H1 (cell line): Measurements from ENCODE around the gene ADAM22. TPM values are rescaled to one million over a fixed set of nuclear protein-coding genes. Genes with fewer than 3 reads are reported as not detected.

Experiments
- CTCF ChIA-PET: fragments of 300-600 bp; sonication (Branson Sonifier 250); formaldehyde crosslinking; loops from one replicate; lab custom pipeline; 2021; ENCODE audit not compliant: partially characterized antibody; lab: Charles Lee
- POLR2A ChIA-PET: fragments of 300-600 bp; sonication (Branson Sonifier 250); formaldehyde crosslinking; loops from one replicate; lab custom pipeline; 2021; ENCODE audit warnings: inconsistent platforms; ENCODE audit not compliant: partially characterized antibody; lab: Charles Lee
- DNase-seq, 2 experiments: peaks; one replicate each; pipeline versions ENCODE4 v3.0.0 to v3.0.0-alpha.2; 2010 to 2022; ENCODE audit warnings: low spot score in 2 of 2, low read depth in 1 of 2, mixed read lengths in 1 of 2
- FAIRE-seq: peaks from 2 replicates; lab custom pipeline; 2011; peaks lifted over from hg19 to GRCh38; lab: Jason Lieb, UNC
- H2AFZ ChIP-seq: 2 replicates; pipeline ENCODE4 v1.8.1; 2012; ENCODE audit warnings: low read length, inconsistent platforms
- H2AK5ac ChIP-seq: 2 replicates; pipeline ENCODE4 v1.6.1; 2013; ENCODE audit warnings: low read depth, low read length
- H2BK120ac ChIP-seq: replicated peaks from 2 replicates; pipeline ENCODE3; 2013; ENCODE audit warnings: low read depth, low read length, inconsistent platforms
- H2BK12ac ChIP-seq: 2 replicates; pipeline ENCODE4 v1.6.1; 2013; ENCODE audit warnings: low read depth, low read length
- H2BK15ac ChIP-seq: 2 replicates; pipeline ENCODE4 v1.6.1; 2013; ENCODE audit warnings: low read length
- H2BK20ac ChIP-seq: 2 replicates; pipeline ENCODE4 v1.6.1; 2013; ENCODE audit warnings: low read length
- H2BK5ac ChIP-seq: 2 replicates; pipeline ENCODE4 v1.6.1; 2013; ENCODE audit warnings: low read depth, low read length
- H3K14ac ChIP-seq: 2 replicates; pipeline ENCODE4 v1.6.1; 2013; ENCODE audit warnings: inconsistent platforms; ENCODE audit not compliant: insufficient read length
- H3K18ac ChIP-seq: 2 replicates; pipeline ENCODE4 v1.6.1; 2013; ENCODE audit warnings: low read length; ENCODE audit errors: extremely low read depth
- H3K23ac ChIP-seq: 2 replicates; pipeline ENCODE4 v1.6.1; 2013; ENCODE audit warnings: inconsistent platforms; ENCODE audit not compliant: insufficient read length
- H3K23me2 ChIP-seq: 2 replicates; pipeline ENCODE4 v1.6.1; 2013; ENCODE audit warnings: low read depth, low read length
- H3K27ac ChIP-seq: 2 replicates; pipeline ENCODE4 v1.6.1; 2011; ENCODE audit warnings: low read depth, low read length, inconsistent platforms
- H3K27me3 ChIP-seq, 4 experiments: replicated peaks in 1 of 4; 1 replicate in 1 of 4; 2 replicates in 3 of 4; pipeline versions ENCODE4 v1.6.1 to v1.8.1; 2011 to 2013; ENCODE audit warnings: low read length in 3 of 4, mild to moderate bottlenecking in 3 of 4, inconsistent platforms in 2 of 4, mixed read lengths in 2 of 4, moderate library complexity in 1 of 4; ENCODE audit not compliant: control insufficient read depth in 3 of 4, insufficient read depth in 3 of 4; ENCODE audit errors: extremely low read depth in 1 of 4
- H3K36me3 ChIP-seq, 4 experiments: 2 replicates each; pipeline versions ENCODE4 v1.6.1 to v1.8.1; 2011 to 2013; ENCODE audit warnings: mild to moderate bottlenecking in 4 of 4, low read length in 3 of 4, moderate library complexity in 2 of 4, control low read depth in 1 of 4, inconsistent platforms in 1 of 4; ENCODE audit not compliant: insufficient read depth in 4 of 4, control insufficient read depth in 2 of 4
- H3K4ac ChIP-seq: replicated peaks from 2 replicates; pipeline ENCODE3; 2013; ENCODE audit warnings: low read length, low read depth, mixed read lengths, inconsistent platforms; ENCODE audit not compliant: insufficient read length
- H3K4me1 ChIP-seq, 4 experiments: replicated peaks in 1 of 4; 1 replicate in 1 of 4; 2 replicates in 3 of 4; pipeline versions ENCODE4 v1.6.1 to v1.8.1; 2011 to 2013; ENCODE audit warnings: low read length in 3 of 4, inconsistent platforms in 2 of 4, mixed read lengths in 1 of 4; ENCODE audit not compliant: insufficient read depth in 4 of 4, control insufficient read depth in 3 of 4
- H3K4me2 ChIP-seq, 2 experiments: 2 replicates each; pipeline versions ENCODE4 v1.6.1 to v1.8.1; 2011 to 2013; ENCODE audit warnings: low read depth in 2 of 2, low read length in 2 of 2, control low read depth in 1 of 2, inconsistent platforms in 1 of 2, mild to moderate bottlenecking in 1 of 2; ENCODE audit not compliant: insufficient read depth in 1 of 2
- H3K4me3 ChIP-seq, 4 experiments: fragments of 200-600, 300-600 bp in 1 of 4; sonication (generic), shearing (Covaris generic), sonication (Bioruptor Twin) in 1 of 4; 2 replicates each; pipeline versions ENCODE4 v1.5.1 to v1.8.1; 2011 to 2016; ENCODE audit warnings: low read length in 4 of 4, low read depth in 3 of 4, control low read depth in 2 of 4, inconsistent platforms in 2 of 4, mild to moderate bottlenecking in 2 of 4, mixed read lengths in 1 of 4, moderate library complexity in 1 of 4; ENCODE audit not compliant: insufficient read depth in 2 of 4; ENCODE audit errors: extremely low read depth in 1 of 4
- H3K56ac ChIP-seq: replicated peaks from 2 replicates; pipeline ENCODE3; 2013; ENCODE audit warnings: low read depth, mild to moderate bottlenecking, mixed read lengths, low read length, inconsistent platforms; ENCODE audit not compliant: insufficient read length
- H3K79me1 ChIP-seq: 2 replicates; pipeline ENCODE4 v1.6.1; 2013; ENCODE audit warnings: low read depth, low read length, control low read depth
- H3K79me2 ChIP-seq, 2 experiments: 2 replicates each; pipeline versions ENCODE4 v1.6.1 to v1.8.1; 2012 to 2013; ENCODE audit warnings: low read length in 2 of 2, mild to moderate bottlenecking in 2 of 2, inconsistent platforms in 1 of 2; ENCODE audit not compliant: insufficient read depth in 2 of 2, control insufficient read depth in 1 of 2
- H3K9ac ChIP-seq, 4 experiments: replicated peaks in 1 of 4; 1 replicate in 1 of 4; 2 replicates in 3 of 4; pipeline versions ENCODE4 v1.6.1 to v1.8.1; 2011 to 2013; ENCODE audit warnings: low read depth in 3 of 4, low read length in 3 of 4, control low read depth in 2 of 4, mild to moderate bottlenecking in 2 of 4, moderate library complexity in 2 of 4, inconsistent platforms in 1 of 4; ENCODE audit errors: extremely low read depth in 1 of 4
- H3K9me3 ChIP-seq, 2 experiments: 2 replicates each; pipeline versions ENCODE4 v1.6.1 to v1.8.1; 2012 to 2013; ENCODE audit warnings: mild to moderate bottlenecking in 2 of 2, moderate library complexity in 2 of 2, control low read depth in 1 of 2, inconsistent platforms in 1 of 2, low read depth in 1 of 2, low read length in 1 of 2, mixed read lengths in 1 of 2; ENCODE audit not compliant: insufficient read depth in 2 of 2
- H4K20me1 ChIP-seq, 2 experiments: replicated peaks in 1 of 2; 2 replicates each; pipeline versions ENCODE3 to v1.8.1; 2011 to 2013; ENCODE audit warnings: inconsistent platforms in 2 of 2, low read length in 2 of 2, mild to moderate bottlenecking in 1 of 2; ENCODE audit not compliant: insufficient read depth in 2 of 2, control insufficient read depth in 1 of 2
- H4K5ac ChIP-seq: 2 replicates; pipeline ENCODE4 v1.6.1; 2013; ENCODE audit warnings: low read length, low read depth, mixed read lengths, inconsistent platforms; ENCODE audit not compliant: insufficient read length
- H4K8ac ChIP-seq: 2 replicates; pipeline ENCODE4 v1.8.0; 2013; ENCODE audit warnings: mild to moderate bottlenecking, moderate library complexity, low read length, inconsistent platforms; ENCODE audit not compliant: insufficient read depth; ENCODE audit errors: extremely low read depth
- H4K91ac ChIP-seq: replicated peaks from 2 replicates; pipeline ENCODE3; 2013; ENCODE audit warnings: low read length, mixed read lengths, inconsistent platforms; ENCODE audit not compliant: insufficient read length
- CEBPB ChIP-seq: IDR thresholded peaks from 2 replicates; pipeline ENCODE4 v1.6.1; 2012; ENCODE audit warnings: low read depth, low read length
- SIX5 ChIP-seq: IDR thresholded peaks from 2 replicates; pipeline ENCODE4 v1.6.1; 2011; ENCODE audit warnings: mild to moderate bottlenecking, low read depth, low read length
- WGBS, 2 experiments: shearing (Covaris generic) in 1 of 2; methylation state at CpG; one replicate each; pipeline versions ENCODE4 v1.1.6 to v1.1.7; 2013 to 2015; ENCODE audit warnings: low lambda C conversion rate in 2 of 2, mixed read lengths in 2 of 2, inconsistent platforms in 1 of 2, low coverage in 1 of 2, missing lambda C conversion rate in 1 of 2; ENCODE audit not compliant: insufficient replicate concordance in 2 of 2, insufficient coverage in 1 of 2, insufficient read length in 1 of 2; ENCODE audit errors: extremely low coverage in 1 of 2, missing lambda C conversion rate in 1 of 2; 5-methylcytosine and 5-hydroxymethylcytosine counted together
- polyA plus RNA-seq, 7 experiments: library from polyadenylated mRNA; depleted of rRNA in 3 of 7; stranded (reverse) in 5 of 7; unstranded in 2 of 7; fragments of >200 nt in 5 of 7; fragments of 200-250 nt in 2 of 7; gene quantifications; 1 replicate in 5 of 7; 2 replicates in 1 of 7; 4 replicates in 1 of 7; pipeline versions ENCODE4 v1.2.1 to v1.2.3, GENCODE V29; 2011 to 2013; ENCODE audit warnings: missing spikeins in 2 of 7, mixed read lengths in 2 of 7
- total RNA-seq: library from RNA; stranded (reverse); fragmentation: NEBNext Ultra II Directional; extraction: Animal tissue kit (Norgen Biotek cat#: 25700); gene quantifications from 2 replicates; pipeline ENCODE4 v1.2.1, GENCODE V29; 2021

Gene ADAM22
- total and polyA plus RNA-seq, 2 of the 8 experiments (the other 6 are each of a cell fraction or from before 2014, with no cell fraction given): 4.6 to 21.4 TPM

DNA sequence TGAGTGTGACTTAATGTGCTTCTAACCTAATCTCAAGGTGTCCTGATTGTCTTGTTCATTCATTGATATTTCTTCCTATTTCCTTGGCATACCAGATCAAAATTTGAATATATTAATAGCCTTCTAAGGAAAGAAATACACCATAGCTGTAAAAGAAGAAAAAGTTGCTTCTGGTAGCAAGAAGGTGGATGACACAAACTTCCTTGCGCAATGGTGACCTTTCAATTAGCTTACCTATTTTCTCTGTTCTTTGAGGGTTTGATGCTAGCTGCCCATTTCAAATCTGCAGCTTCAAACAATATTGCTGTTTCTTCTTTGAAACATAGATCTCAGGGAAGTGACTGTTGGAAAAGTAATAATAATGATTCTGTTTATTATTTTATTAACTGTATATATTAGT, 108.8 kb downstream of the ADAM22 start:
- ChIA-PET POLR2A (interaction anchor here (1.0 kb wide), 1 partner anchor 108 kb away, joined by 3 read pairs; no protein-coding TSS in a partner anchor), CTCF (no interaction called here)
- Histone ChIP-seq H3K79me2 (no peaks in the 10 kb centered on the region), H3K9ac (no peak overlapping the region), H2BK15ac (no peak overlapping the region), H2BK120ac (no peak overlapping the region), H2AFZ (no peak overlapping the region), H3K27me3 (no peaks in the 10 kb centered on the region), H3K27ac (no peak overlapping the region), H3K79me1 (no peaks in the 10 kb centered on the region), H3K23me2 (no peaks in the 10 kb centered on the region; the same call in 1 of the 2 replicates), H3K4me1 (no peaks in the 10 kb centered on the region), H3K4ac (no peak overlapping the region), H3K23ac (no peak overlapping the region), H4K8ac (no peak overlapping the region), H3K14ac (no peak overlapping the region), H3K56ac (no peak overlapping the region), H3K4me2 (no peak overlapping the region), H3K36me3 (no peaks in the 10 kb centered on the region), H4K20me1 (no peaks in the 10 kb centered on the region), H3K9me3 (no peaks in the 10 kb centered on the region), H4K5ac (no peak overlapping the region)
- DNase-seq: no peak
- 94% methylated on average over 1 of the region's 1 CpG; no CpG with 5 or more reads in 1 of the 2 experiments for WGBS, 2 experiments
- peak; percentile 33; the same call in 1 of the 2 replicates for TF ChIP-seq CEBPB
- TF ChIP-seq SIX5: no peak
- TF ChIP-seq, all 59 proteins: peak for 1
- FAIRE-seq: no peak
- no peak overlapping the region for H3K18ac ChIP-seq
- no peak overlapping the region for H2BK20ac ChIP-seq
- no peak overlapping the region for H2AK5ac ChIP-seq
- H3K4me3 ChIP-seq: no peak overlapping the region
- H2BK5ac ChIP-seq: no peak overlapping the region
- no peak overlapping the region for H4K91ac ChIP-seq
- no peak overlapping the region for H2BK12ac ChIP-seq
